ENCODE results near the gene CDC34. TPM values are rescaled to one million over a fixed set of nuclear protein-coding genes. Genes with fewer than 3 reads are reported as not detected.

Gene CDC34
- total and polyA plus RNA-seq, 2 of the 8 experiments (the other 6 are each of a cell fraction or from before 2014, with no cell fraction given), result 95.9 to 129 TPM

DNA sequence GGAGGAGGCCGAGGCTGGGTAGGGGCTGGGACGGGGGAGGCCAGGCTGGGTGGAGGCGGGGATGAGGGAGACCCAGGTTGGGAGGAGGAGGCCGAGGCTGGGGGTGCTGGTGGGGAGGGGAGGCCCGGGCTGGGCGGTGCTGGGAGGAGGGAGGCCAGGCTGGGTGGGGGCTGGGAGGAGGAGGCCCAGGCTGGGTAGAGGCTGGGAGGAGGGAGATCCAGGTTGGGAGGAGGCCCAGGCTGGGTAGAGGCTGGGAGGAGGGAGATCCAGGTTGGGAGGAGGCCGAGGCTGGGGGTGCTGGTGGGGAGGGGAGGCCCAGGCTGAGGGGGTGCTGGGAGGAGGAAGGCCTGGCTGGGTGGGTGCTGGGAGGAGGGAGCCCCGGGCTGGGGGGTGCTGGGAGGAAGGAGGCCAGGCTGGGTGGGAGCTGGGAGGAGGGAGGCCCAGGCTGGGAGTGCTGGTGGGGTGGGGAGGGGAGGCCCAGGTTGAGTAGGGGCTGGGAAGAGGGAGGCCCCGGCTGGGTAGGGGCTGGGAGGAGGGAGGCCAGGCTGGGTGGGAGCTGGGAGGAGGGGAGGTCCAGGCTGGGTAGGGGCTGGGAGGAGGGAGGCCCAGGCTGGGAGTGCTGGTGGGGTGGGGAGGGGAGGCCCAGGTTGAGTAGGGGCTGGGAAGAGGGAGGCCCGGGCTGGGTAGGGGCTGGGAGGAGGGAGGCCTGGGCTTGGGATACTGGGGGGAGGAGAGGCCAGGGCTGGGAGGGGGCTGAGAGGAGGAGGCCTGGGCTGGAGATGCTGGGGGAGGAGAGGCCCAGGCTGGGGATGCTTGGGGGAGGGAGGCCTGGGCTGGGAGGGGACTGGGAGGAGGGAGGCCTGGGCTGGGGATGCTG is 13.6 kb upstream of the CDC34 start (continued):
- TF ChIP-seq RBBP5 (IDR thresholded peaks at IDR 0.05; ENCODE audit: borderline replicate concordance, low read depth, low read length), result no peak
- no peak for TF ChIP-seq GTF2F1 (IDR thresholded peaks at IDR 0.05; ENCODE audit: borderline replicate concordance, low read depth, low read length)
- TF ChIP-seq RNF2 (IDR thresholded peaks at IDR 0.05; ENCODE audit: borderline replicate concordance, low read depth, low read length, missing control alignments, poor library complexity, severe bottlenecking), result no peak

Data from H1 (cell line).